OCI-LY3 (cell line): ENCODE measurements around the gene RRP7A.
"Not testable (repeated sequence)": the region's sequence is repeated elsewhere in the genome, so short reads cannot be mapped to it uniquely, and the experiment has no call there.

Experiments
- H2AFZ ChIP-seq: fragments of 200-600, 300-600 bp; shearing (Covaris generic); 2 replicates; pipeline ENCODE4 v1.6.0; 2014; ENCODE audit warnings: antibody characterized with exemption, low read depth, low read length
- H3K27ac ChIP-seq: fragments of 200-600, 300-600 bp; sonication (generic); 2 replicates; pipeline ENCODE4 v1.5.1; 2014; ENCODE audit warnings: mild to moderate bottlenecking, low read length, moderate library complexity, mixed read lengths
- H3K27me3 ChIP-seq: fragments of 200-600, 300-600 bp; sonication (generic); 2 replicates; pipeline ENCODE4 v1.6.1; 2014; ENCODE audit warnings: low read depth, low read length, mixed read lengths
- H3K36me3 ChIP-seq: fragments of 200-600, 300-600 bp; sonication (generic); replicated peaks from 2 replicates; pipeline ENCODE3; 2014; ENCODE audit warnings: low read depth, low read length, mixed read lengths
- H3K4me1 ChIP-seq: fragments of 300-600, 200-600 bp; sonication (generic); 2 replicates; pipeline ENCODE4 v1.6.1; 2014; ENCODE audit warnings: low read length, mixed read lengths
- H3K4me2 ChIP-seq: fragments of 200-600, 300-600 bp; sonication (generic); 2 replicates; pipeline ENCODE4 v1.6.1; 2014; ENCODE audit warnings: low read length, mixed read lengths
- H3K4me3 ChIP-seq: fragments of 300-600, 200-600 bp; sonication (generic); 2 replicates; pipeline ENCODE4 v1.5.1; 2014; ENCODE audit warnings: antibody characterized with exemption, mild to moderate bottlenecking, low read length, moderate library complexity
- H3K79me2 ChIP-seq: fragments of 300-600, 200-600 bp; shearing (Covaris generic); 2 replicates; pipeline ENCODE4 v1.6.1; 2014; ENCODE audit warnings: mild to moderate bottlenecking, low read length, mixed read lengths
- H3K9ac ChIP-seq: fragments of 300-600, 200-600 bp; shearing (Covaris generic); 2 replicates; pipeline ENCODE4 v1.6.0; 2014; ENCODE audit warnings: mild to moderate bottlenecking, low read length, moderate library complexity
- H3K9me3 ChIP-seq: fragments of 200-600, 300-600 bp; shearing (Covaris generic); 2 replicates; pipeline ENCODE4 v1.6.1; 2014; ENCODE audit warnings: low read length, mixed read lengths; ENCODE audit not compliant: insufficient read depth
- H4K20me1 ChIP-seq: fragments of 200-600, 300-600 bp; sonication (generic); 2 replicates; pipeline ENCODE4 v1.6.1; 2016; ENCODE audit warnings: low read length, mixed read lengths; ENCODE audit not compliant: insufficient read depth
- CTCF ChIP-seq: fragments of 200-600, 300-600 bp; sonication (generic); IDR thresholded peaks from 2 replicates; pipeline ENCODE4 v1.5.1; 2014; ENCODE audit warnings: antibody characterized with exemption, low read length, low read depth
- EZH2phosphoT487 ChIP-seq: fragments of 200-600 bp; shearing (Covaris generic); IDR thresholded peaks from 2 replicates; pipeline ENCODE4 v1.6.1; 2018; ENCODE audit warnings: antibody characterized with exemption, mixed run types, low read depth

The RRP7A gene

GRCh38 chr22:42560381-42560780 lies 40.8 kb upstream of the RRP7A start:
- Histone ChIP-seq H4K20me1 (no peaks in the 10 kb centered on the region), H3K4me2 (no peak overlapping the region), H3K36me3 (no peaks in the 10 kb centered on the region), H3K4me3 (no peak overlapping the region), H2AFZ (no peak overlapping the region), H3K27ac (no peak overlapping the region), H3K9ac (no peak overlapping the region), H3K27me3 (peaks cover 6% of the 10 kb centered on the region; the same call in 1 of the 2 replicates), H3K4me1 (peaks cover 20% of the 10 kb centered on the region), H3K9me3 (no peaks in the 10 kb centered on the region), H3K79me2 (no peaks in the 10 kb centered on the region)
- TF ChIP-seq CTCF (no peak), EZH2phosphoT487 (no peak)

- Histone ChIP-seq H2AFZ (no peak within 1 kb of the TSS; the same call in 1 of the 2 replicates), H3K27ac (no peak within 1 kb of the TSS), H3K79me2 (no peaks in the 10 kb centered on the region), H3K9me3 (no peaks in the 10 kb centered on the region), H3K36me3 (no peaks in the 10 kb centered on the region), H3K9ac (no peak within 1 kb of the TSS), H3K27me3 (peaks cover 5% of the 10 kb centered on the region), H3K4me3 (peak within 1 kb of the TSS; percentile 59), H3K4me1 (peaks cover 17% of the 10 kb centered on the region), H4K20me1 (no peaks in the 10 kb centered on the region), H3K4me2 (peak within 1 kb of the TSS; percentile 53)
- TF ChIP-seq EZH2phosphoT487, result no peak
These were observed 34.1 kb upstream of the RRP7A start, which contains the start of gene SERHL2 for GRCh38 chr22:42553475-42554361. Gene SERHL2, plus strand, starts transcription at chr22:42553956. Its CDS starts 65 bp downstream, at chr22:42554021.

- not testable (repeated sequence) for H3K9ac ChIP-seq, H4K20me1 ChIP-seq, H3K4me2 ChIP-seq, H3K79me2 ChIP-seq, H3K9me3 ChIP-seq, H3K36me3 ChIP-seq, H3K27me3 ChIP-seq, H2AFZ ChIP-seq, H3K27ac ChIP-seq
- Histone ChIP-seq H3K4me1 (peaks cover 17% of the 10 kb centered on the region), H3K4me3 (peak overlapping the region; percentile 67; the same call in 1 of the 2 replicates)
These were observed 32.7 kb upstream of the RRP7A start for GRCh38 chr22:42552294-42552647.

GRCh38 chr22:42549331-42550060 lies 29.9 kb upstream of the RRP7A start:
- Histone ChIP-seq H3K4me3 (peak overlapping the region; percentile 8; the same call in 1 of the 2 replicates), H4K20me1 (no peaks in the 10 kb centered on the region), H3K4me1 (peaks cover 17% of the 10 kb centered on the region), H3K79me2 (no peaks in the 10 kb centered on the region), H3K9ac (no peak overlapping the region), H3K4me2 (peak overlapping the region; percentile 37), H3K36me3 (no peaks in the 10 kb centered on the region), H3K27ac (no peak overlapping the region), H2AFZ (no peak overlapping the region), H3K9me3 (no peaks in the 10 kb centered on the region), H3K27me3 (peaks cover 5% of the 10 kb centered on the region)
- TF ChIP-seq EZH2phosphoT487, result no peak
- no peak for TF ChIP-seq CTCF
